ENCODE data around the gene MALRD1.

The MALRD1 gene

GRCh38 chr10:19252531-19252930, 203.9 kb downstream of the MALRD1 start:
- in situ Hi-C loops (cut with HindIII; ENCODE audit: low sequenced_read_pairs): no loop called here
- no peak for TF ChIP-seq CTCF (IDR thresholded peaks at IDR 0.05; ENCODE audit: low read depth, low read length, missing control alignments)
- no peak overlapping the region for H3K4me3 ChIP-seq (ENCODE audit: low read depth, low read length)
- DNase-seq (ENCODE audit: low read depth): no peak

- in situ Hi-C loops (cut with HindIII; ENCODE audit: low sequenced_read_pairs): no loop called here
- H3K4me3 ChIP-seq (ENCODE audit: low read depth, low read length): no peak overlapping the region
- TF ChIP-seq CTCF (IDR thresholded peaks at IDR 0.05; ENCODE audit: low read depth, low read length, missing control alignments): no peak
- no peak for DNase-seq (ENCODE audit: low read depth)
These were observed 207.7 kb downstream of the MALRD1 start for GRCh38 chr10:19256331-19256730.

- no peak overlapping the region for H3K4me3 ChIP-seq (ENCODE audit: low read depth, low read length)
- in situ Hi-C loops (cut with HindIII; ENCODE audit: low sequenced_read_pairs): no loop called here
- no peak for TF ChIP-seq CTCF (IDR thresholded peaks at IDR 0.05; ENCODE audit: low read depth, low read length, missing control alignments)
- DNase-seq (ENCODE audit: low read depth): no peak
These were observed 214.7 kb downstream of the MALRD1 start for GRCh38 chr10:19263262-19263661.

GRCh38 chr10:19283285-19283684, 234.7 kb downstream of the MALRD1 start:
- no peak for DNase-seq (ENCODE audit: low read depth)
- H3K4me3 ChIP-seq (ENCODE audit: low read depth, low read length): no peak overlapping the region
- in situ Hi-C loops (cut with HindIII; ENCODE audit: low sequenced_read_pairs): no loop called here
- no peak for TF ChIP-seq CTCF (IDR thresholded peaks at IDR 0.05; ENCODE audit: low read depth, low read length, missing control alignments)

GRCh38 chr10:19283786-19284185, 235.2 kb downstream of the MALRD1 start:
- no peak overlapping the region for H3K4me3 ChIP-seq (ENCODE audit: low read depth, low read length)
- no peak for TF ChIP-seq CTCF (IDR thresholded peaks at IDR 0.05; ENCODE audit: low read depth, low read length, missing control alignments)
- DNase-seq (ENCODE audit: low read depth): no peak
- in situ Hi-C loops (cut with HindIII; ENCODE audit: low sequenced_read_pairs): no loop called here

- no peak for DNase-seq (ENCODE audit: low read depth)
- TF ChIP-seq CTCF (IDR thresholded peaks at IDR 0.05; ENCODE audit: low read depth, low read length, missing control alignments): no peak
- no peak overlapping the region for H3K4me3 ChIP-seq (ENCODE audit: low read depth, low read length)
- in situ Hi-C loops (cut with HindIII; ENCODE audit: low sequenced_read_pairs): no loop called here
These were observed 242.2 kb downstream of the MALRD1 start for GRCh38 chr10:19290770-19291169.

- TF ChIP-seq CTCF (IDR thresholded peaks at IDR 0.05; ENCODE audit: low read depth, low read length, missing control alignments): no peak
- in situ Hi-C loops (cut with HindIII; ENCODE audit: low sequenced_read_pairs): no loop called here
- DNase-seq (ENCODE audit: low read depth): no peak
- no peak overlapping the region for H3K4me3 ChIP-seq (ENCODE audit: low read depth, low read length)
These were observed 245.6 kb downstream of the MALRD1 start for GRCh38 chr10:19294233-19294632.
